GM18520 (cell line): ENCODE measurements around the gene LRRC37B.
"Not testable (repeated sequence)": the region's sequence is repeated elsewhere in the genome, so short reads cannot be mapped to it uniquely, and the experiment has no call there.

Experiments
- ATAC-seq: cut with Tn5 transposase; IDR thresholded peaks from one replicate; pipeline ENCODE4 v1.9.1; 2021; ENCODE audit not compliant: unreplicated experiment

LRRC37B gene

DNA sequence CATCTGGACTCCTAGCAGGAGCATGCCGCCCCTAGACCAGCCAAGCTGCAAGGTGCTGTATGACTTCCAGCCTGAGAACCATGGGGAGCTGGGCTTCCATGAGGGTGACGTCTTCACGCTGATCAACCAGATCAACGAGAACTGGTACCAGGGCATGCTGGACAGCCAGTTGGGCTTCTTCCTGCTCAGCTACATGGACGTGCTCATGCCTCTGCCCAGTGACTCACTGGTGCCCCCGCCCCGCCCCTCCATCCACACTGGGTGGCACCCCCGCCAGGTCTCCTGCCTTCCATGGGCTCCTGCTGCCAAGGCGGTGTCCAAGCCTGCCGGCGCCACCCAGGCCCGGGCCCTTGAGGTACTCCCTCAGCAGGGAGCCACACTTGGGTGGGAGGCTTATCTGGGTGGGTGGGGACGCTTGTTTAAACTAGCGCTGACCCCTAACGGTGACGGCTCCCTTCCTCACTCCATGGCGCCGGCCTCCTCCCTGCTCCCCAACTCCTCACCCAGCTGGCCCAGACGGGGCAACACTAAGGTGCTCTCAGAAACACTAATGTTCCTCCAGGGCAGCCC, 34.2 kb downstream of the LRRC37B start:
- ATAC-seq: not testable (repeated sequence)

DNA sequence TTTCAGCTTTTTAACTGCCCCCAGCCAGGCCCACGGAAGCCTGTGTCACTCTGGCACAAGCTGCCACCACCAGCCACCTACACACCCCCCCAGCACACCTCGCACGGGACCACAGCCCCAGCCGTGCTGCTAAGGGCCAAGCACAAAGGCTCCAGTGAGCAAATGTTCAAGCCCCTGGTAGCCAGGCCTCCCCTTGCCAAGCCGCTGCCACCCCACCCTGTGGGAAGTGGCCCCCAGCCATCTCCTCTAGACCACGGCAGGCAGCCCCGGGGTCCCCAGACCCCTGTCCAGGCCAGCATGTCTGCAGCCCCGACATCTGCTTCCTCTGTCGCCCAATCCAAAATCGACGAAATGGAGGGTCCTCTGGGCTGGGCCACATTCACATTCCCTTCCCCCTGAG, 35.1 kb downstream of the LRRC37B start:
- ATAC-seq: not testable (repeated sequence)

- ATAC-seq: not testable (repeated sequence)
These were observed 38.4 kb downstream of the LRRC37B start for GRCh38 chr17:32045611-32046010.

GRCh38 chr17:32047663-32048062, 40.5 kb downstream of the LRRC37B start:
- not testable (repeated sequence) for ATAC-seq

DNA sequence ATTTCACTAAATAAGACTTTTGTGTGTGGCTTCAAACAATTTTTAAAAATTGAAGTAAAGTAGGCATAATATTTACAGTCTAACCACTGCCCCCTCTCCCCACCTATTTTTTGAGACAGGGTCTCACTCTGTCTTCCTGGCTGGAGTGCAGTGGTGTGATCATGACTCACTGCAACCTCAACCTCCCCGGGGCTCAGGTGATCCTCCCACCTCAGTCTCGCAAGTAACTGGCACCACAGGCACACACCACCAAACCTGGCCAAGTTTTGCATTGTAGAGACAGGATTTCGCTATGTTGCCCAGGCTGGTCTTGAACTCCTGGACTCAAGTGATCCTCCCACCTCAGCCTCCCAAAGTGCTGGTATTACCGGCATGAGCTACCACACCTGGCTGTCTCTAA, 47.8 kb downstream of the LRRC37B start:
- ATAC-seq: not testable (repeated sequence)

DNA sequence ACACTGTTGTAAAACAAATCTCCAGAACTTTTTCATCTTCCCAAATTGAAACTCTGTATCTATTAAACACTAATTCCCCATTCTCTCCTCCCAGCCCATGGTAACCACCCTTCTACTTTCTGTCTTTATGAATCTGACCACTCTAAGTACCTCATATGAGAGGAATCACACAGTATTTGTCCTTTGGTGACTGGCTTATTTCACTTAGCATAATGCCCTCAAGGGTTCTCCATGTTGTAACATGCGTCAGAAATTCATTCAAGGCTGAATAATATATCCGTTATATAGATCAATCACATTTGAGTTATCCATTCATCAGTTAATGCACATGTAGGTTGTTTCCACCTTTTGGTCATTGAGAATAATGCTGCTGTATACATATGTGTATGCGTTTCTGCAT, 48.2 kb downstream of the LRRC37B start:
- ATAC-seq: not testable (repeated sequence)

GRCh38 chr17:32056500-32056899, 49.3 kb downstream of the LRRC37B start:
- ATAC-seq: not testable (repeated sequence)

DNA sequence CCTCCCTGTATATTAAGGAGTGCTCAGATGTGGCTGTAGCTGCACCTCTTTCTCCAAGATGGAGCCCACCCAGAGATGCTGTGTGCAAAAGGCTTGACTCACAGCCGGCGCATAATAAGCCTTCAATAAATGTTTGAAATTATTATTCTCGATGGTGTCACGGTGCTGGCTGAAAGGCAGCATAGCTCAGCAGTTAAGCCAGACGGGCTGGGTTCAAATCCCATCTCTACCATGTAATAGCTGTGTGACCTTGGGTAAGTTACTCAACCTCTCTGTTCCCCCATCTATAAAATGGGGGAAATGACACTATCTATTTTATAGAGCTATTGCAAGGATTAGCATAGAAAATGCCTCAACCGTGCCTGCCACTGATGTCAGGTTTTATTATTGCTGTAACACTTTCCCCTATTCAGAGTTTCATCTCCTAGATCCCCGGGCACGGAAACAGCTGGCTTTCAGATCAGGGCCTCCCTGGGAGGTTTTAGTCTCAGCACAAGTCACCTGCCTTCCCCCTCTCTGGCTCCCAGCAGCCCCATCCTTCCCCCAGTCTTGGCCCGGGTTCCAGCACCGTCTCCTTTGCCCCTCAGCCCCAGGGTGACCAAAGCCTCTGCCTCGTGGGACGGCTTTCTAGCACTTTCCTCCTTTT, 50.4 kb downstream of the LRRC37B start:
- ATAC-seq: not testable (repeated sequence)

DNA sequence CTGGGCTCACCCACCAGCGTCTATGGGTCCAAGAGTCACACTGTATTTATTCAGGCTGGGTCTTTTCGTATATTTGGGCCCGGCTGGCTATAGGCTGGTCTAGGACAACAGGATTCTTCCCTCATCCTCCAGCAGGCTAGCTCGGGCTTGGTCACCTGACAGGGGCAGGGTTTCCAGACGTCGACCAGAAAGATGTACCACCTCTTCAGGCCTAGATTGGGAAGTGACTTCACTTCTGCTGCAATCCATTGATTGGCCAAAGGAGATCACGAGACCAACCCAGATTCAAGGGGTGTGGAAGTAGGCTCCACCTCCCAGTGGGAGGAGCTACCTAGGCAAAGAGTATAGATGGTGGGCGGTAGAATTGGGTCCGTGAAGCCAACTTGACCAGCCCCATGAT, 53.5 kb downstream of the LRRC37B start:
- ATAC-seq: not testable (repeated sequence)

- not testable (repeated sequence) for ATAC-seq
These were observed 54.7 kb downstream of the LRRC37B start for GRCh38 chr17:32061840-32062239.

DNA sequence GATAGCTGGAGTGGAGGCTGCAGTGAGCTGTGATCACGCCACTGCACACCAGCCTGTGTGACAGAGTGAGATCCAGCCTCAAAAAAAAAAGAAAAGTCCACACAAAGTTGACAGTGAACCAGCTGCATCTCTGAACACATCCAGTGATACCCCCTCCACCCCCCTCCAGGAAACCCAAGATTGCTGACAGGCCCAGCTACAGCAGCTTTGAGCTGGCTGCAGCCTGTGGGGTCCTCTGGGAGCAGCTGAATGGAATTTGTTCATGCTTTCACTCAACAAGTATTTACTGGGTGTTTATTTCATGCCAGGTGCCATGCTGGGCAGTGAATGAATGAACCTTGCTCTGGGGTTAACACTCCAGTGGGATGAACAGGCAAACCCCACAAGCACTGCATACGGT, 56.9 kb downstream of the LRRC37B start:
- ATAC-seq: not testable (repeated sequence)

GRCh38 chr17:32066123-32066680, 59.0 kb downstream of the LRRC37B start:
- ATAC-seq: not testable (repeated sequence)

DNA sequence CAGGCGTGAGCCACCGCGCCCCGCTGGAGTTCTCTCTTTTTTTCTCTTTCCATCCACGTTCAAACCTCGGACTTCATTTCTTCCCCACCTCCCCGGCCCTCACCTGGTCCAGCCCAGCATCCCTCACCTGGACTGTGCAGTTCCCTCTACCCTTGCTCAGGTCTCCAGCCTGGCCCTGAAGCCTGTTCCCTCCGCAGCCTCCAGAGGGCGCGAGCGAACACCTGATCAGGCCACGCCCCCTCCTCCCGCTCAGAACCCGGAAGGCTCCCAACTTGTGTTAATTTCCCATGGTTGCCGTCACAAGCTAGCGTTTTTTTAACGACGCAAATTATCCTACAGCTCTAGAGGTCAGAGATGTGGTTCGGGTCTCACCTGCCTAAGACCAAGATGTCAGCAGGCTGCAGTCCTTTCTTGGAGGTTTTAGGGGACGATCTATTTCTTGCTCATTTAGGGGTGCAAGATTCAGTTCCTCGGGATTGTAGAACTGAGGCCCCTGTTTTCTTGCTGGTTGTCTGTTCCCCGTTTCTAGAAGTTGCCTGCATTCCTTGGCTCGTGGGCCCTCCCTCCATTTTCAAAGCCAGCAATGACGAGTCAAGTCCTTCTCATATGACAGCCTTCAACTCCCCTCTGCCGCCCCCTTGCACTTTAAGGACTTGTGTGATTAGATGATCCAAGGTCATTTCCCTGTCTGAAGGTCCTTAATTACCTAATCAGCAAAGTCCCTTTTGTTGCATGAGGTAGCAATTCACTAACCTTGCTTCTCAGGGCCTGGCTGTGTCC, 59.9 kb downstream of the LRRC37B start:
- ATAC-seq: not testable (repeated sequence)

GRCh38 chr17:32069067-32069466, 61.9 kb downstream of the LRRC37B start:
- ATAC-seq: not testable (repeated sequence)

DNA sequence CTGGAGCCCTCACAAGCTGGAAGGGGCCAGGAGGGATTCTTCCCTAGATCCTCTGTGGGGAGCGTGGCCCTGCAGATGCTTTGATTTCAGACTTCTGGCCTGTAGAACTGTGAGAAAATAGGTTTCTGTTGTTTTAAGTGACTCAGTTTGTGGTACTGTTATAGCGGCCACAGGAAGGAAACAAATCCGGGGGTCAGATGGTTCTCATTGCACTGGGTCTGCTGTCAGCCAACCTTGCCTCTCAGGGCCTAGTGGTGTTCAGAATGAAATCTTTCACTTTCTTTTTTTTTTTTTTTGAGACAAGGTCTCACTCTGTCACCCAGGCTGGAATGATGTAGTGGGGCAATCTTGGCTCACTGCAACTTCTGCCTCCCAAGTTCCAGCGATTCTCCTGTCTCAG, 64.8 kb downstream of the LRRC37B start:
- peak; percentile 40 for ATAC-seq

- not testable (repeated sequence) for ATAC-seq
These were observed 65.9 kb downstream of the LRRC37B start for GRCh38 chr17:32073131-32073530.

- peak; percentile 45 for ATAC-seq
These were observed 72.6 kb downstream of the LRRC37B start for GRCh38 chr17:32079753-32080152.

GRCh38 chr17:32083550-32083979, 76.4 kb downstream of the LRRC37B start:
- ATAC-seq: not testable (repeated sequence)

DNA sequence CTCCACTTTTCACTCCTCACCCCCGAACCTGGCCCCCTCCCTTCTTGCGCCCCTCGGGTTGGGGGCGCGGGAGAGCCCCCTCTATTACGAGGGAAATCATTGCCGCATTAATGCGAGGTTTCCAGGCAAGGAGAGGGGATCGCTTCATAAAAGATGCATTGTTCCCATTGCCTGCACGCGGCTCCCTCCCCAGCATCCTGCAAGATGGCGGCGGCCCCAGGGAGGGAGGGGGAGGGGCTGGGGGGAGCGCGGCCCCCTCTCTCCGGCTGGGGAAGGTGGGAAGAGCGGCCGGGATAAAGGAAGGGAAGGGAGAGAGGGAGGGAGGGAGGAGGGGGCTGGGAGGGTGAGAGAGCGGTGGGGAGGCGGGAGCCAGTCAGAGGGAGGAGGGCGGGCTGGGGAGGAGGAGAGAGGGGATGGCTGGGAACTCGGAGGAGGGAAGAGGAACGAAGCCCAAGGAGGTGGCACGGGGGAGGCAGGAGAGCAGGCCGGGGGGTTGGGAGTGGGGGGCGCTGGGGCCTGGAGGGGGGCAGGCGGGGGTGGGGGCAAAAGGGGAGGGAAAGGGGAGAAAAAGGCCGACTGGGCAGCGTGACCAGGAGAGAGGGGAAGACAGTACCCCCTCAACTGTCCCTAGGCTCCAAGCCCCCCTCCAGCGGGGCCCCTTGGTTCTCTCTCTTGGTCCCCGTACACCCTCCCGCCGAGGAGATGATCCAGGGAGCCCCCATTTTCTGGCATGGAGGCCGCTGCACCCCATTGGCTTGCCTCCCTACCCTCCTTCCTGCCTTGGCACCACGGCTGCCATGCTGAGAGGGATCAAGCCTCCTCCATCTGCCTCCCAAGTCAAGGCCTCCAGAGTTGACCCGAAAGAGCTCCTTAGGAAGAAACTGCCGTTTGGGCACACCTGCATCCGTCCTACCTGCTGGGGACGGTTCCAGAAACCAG, 77.1 kb downstream of the LRRC37B start:
- not testable (repeated sequence) for ATAC-seq
